HEK293 (cell line): ENCODE measurements around the gene MORF4L1.
"Not testable (repeated sequence)": the region's sequence is repeated elsewhere in the genome, so short reads cannot be mapped to it uniquely, and the experiment has no call there.

Experiments used
- CTCF ChIA-PET: fragments of 350-600 bp; formaldehyde crosslinking; extraction: SDS; loops from one replicate; lab custom pipeline; 2021; ENCODE audit warnings: antibody characterized with exemption; lab: Yijun Ruan, JAX
- POLR2A ChIA-PET: fragments of 300-600 bp; formaldehyde crosslinking; extraction: SDS; loops from one replicate; lab custom pipeline; 2020; ENCODE audit warnings: antibody characterized with exemption, inconsistent platforms; lab: Yijun Ruan, JAX
- H3K27ac ChIP-seq: fragments of 200-500 bp; sonication (Bioruptor generic); 2 replicates; pipeline ENCODE4 v1.5.1; 2014; ENCODE audit warnings: low read depth, low read length, control low read depth, inconsistent platforms; ENCODE audit errors: extremely low read depth
- H3K36me3 ChIP-seq, 2 experiments: fragments of 200-500 bp in 1 of 2; sonication (Bioruptor generic) in 1 of 2; 1 replicate in 1 of 2; 2 replicates in 1 of 2; pipeline ENCODE4 v1.5.1; 2014 to 2017; ENCODE audit warnings: inconsistent platforms in 2 of 2, low read length in 2 of 2; ENCODE audit not compliant: control insufficient read depth in 2 of 2, insufficient read depth in 1 of 2
- H3K4me1 ChIP-seq: fragments of 200-500 bp; sonication (Bioruptor generic); 2 replicates; pipeline ENCODE4 v1.5.1; 2014; ENCODE audit warnings: mild to moderate bottlenecking, low read length, inconsistent platforms; ENCODE audit not compliant: control insufficient read depth, insufficient read depth
- H3K4me3 ChIP-seq: 2 replicates; pipeline ENCODE4 v1.5.1; 2011; ENCODE audit warnings: low read depth, mild to moderate bottlenecking, control low read depth, low read length, moderate library complexity
- H3K9me3 ChIP-seq: fragments of 200-500 bp; sonication (Bioruptor generic); 2 replicates; pipeline ENCODE4 v1.5.1; 2014; ENCODE audit warnings: low read depth, low read length, inconsistent platforms; ENCODE audit not compliant: control insufficient read depth, insufficient read depth
- EGR2 ChIP-seq: fragments of 450-650 bp; formaldehyde crosslinking; IDR thresholded peaks from 2 replicates; pipeline ENCODE4 v1.5.1; 2016; ENCODE audit warnings: low read depth, missing biosample characterization, missing genetic modification characterization
- KLF16 ChIP-seq: fragments of 450-650 bp; formaldehyde crosslinking; IDR thresholded peaks from 2 replicates; pipeline ENCODE4 v1.5.1; 2017; ENCODE audit warnings: missing biosample characterization, missing genetic modification characterization
- ZBTB48 ChIP-seq: fragments of 450-650 bp; formaldehyde crosslinking; IDR thresholded peaks from 2 replicates; pipeline ENCODE4 v1.5.1; 2016; ENCODE audit warnings: missing biosample characterization, missing genetic modification characterization
- ZFHX2 ChIP-seq: fragments of 450-650 bp; formaldehyde crosslinking; conservative IDR thresholded peaks from 2 replicates; pipeline ENCODE4 v1.5.1; 2016; ENCODE audit warnings: missing biosample characterization, missing genetic modification characterization
- ZNF138 ChIP-seq: fragments of 450-650 bp; formaldehyde crosslinking; IDR thresholded peaks from 2 replicates; pipeline ENCODE4 v1.5.1; 2016; ENCODE audit warnings: missing biosample characterization, missing genetic modification characterization, borderline replicate concordance
- ZNF155 ChIP-seq: fragments of 450-650 bp; formaldehyde crosslinking; IDR thresholded peaks from 2 replicates; pipeline ENCODE4 v1.5.1; 2016; ENCODE audit warnings: missing biosample characterization, missing genetic modification characterization
- ZNF24 ChIP-seq: fragments of 450-650 bp; formaldehyde crosslinking; IDR thresholded peaks from 2 replicates; pipeline ENCODE4 v1.5.1; 2016; ENCODE audit warnings: missing biosample characterization, missing genetic modification characterization
- ZNF311 ChIP-seq: fragments of 450-650 bp; formaldehyde crosslinking; IDR thresholded peaks from 2 replicates; pipeline ENCODE4 v1.5.1; 2017; ENCODE audit warnings: missing biosample characterization, missing genetic modification characterization, borderline replicate concordance
- ZNF560 ChIP-seq: fragments of 450-650 bp; formaldehyde crosslinking; IDR thresholded peaks from 2 replicates; pipeline ENCODE4 v1.5.1; 2017; ENCODE audit warnings: missing biosample characterization, missing genetic modification characterization, borderline replicate concordance
- ZNF664 ChIP-seq: fragments of 450-650 bp; formaldehyde crosslinking; IDR thresholded peaks from 2 replicates; pipeline ENCODE4 v1.5.1; 2016; ENCODE audit warnings: missing biosample characterization, missing genetic modification characterization
- ZNF701 ChIP-seq: fragments of 450-650 bp; formaldehyde crosslinking; IDR thresholded peaks from 2 replicates; pipeline ENCODE4 v1.5.1; 2016; ENCODE audit warnings: missing biosample characterization, missing genetic modification characterization
- ZNF707 ChIP-seq: fragments of 450-650 bp; formaldehyde crosslinking; IDR thresholded peaks from 2 replicates; pipeline ENCODE4 v1.5.1; 2016; ENCODE audit warnings: missing biosample characterization, missing genetic modification characterization
- ZNF777 ChIP-seq: fragments of 450-650 bp; formaldehyde crosslinking; IDR thresholded peaks from 2 replicates; pipeline ENCODE4 v1.5.1; 2017; ENCODE audit warnings: missing biosample characterization, missing genetic modification characterization, borderline replicate concordance
- TF ChIP-seq, protein P1 (sequence below): fragments of 450-650 bp; formaldehyde crosslinking; IDR thresholded peaks from 2 replicates; pipeline ENCODE4 v1.5.1; 2016; ENCODE audit warnings: missing biosample characterization, missing genetic modification characterization
- TF ChIP-seq, protein P2 (sequence below): fragments of 450-650 bp; formaldehyde crosslinking; IDR thresholded peaks from 2 replicates; pipeline ENCODE4 v1.5.1; 2016; ENCODE audit warnings: missing biosample characterization, missing genetic modification characterization
- TF ChIP-seq, protein P3 (sequence below): fragments of 450-650 bp; formaldehyde crosslinking; IDR thresholded peaks from 2 replicates; pipeline ENCODE4 v1.5.1; 2016; ENCODE audit warnings: missing biosample characterization, missing genetic modification characterization

MORF4L1 gene

GRCh38 chr15:78841891-78842290 lies 30.8 kb upstream of the MORF4L1 start:
- Histone ChIP-seq H3K9me3 (no peaks in the 10 kb centered on the region), H3K4me1 (no peaks in the 10 kb centered on the region), H3K4me3 (no peak overlapping the region), H3K36me3 (no peaks in the 10 kb centered on the region), H3K27ac (no peak overlapping the region)
- ChIA-PET POLR2A (no interaction called here), CTCF (interaction anchor here (0.7 kb wide), 1 partner anchor 18 kb away, joined by 3 read pairs; no protein-coding TSS in a partner anchor)
- TF ChIP-seq ZFHX2 (tag by site-specific recombination), result peak; percentile 37; the same call in 1 of the 2 replicates
- TF ChIP-seq EGR2, result 0 out of 2 replicates have a peak, but pooled peaks have one; percentile 19
- TF ChIP-seq, protein P1, sequence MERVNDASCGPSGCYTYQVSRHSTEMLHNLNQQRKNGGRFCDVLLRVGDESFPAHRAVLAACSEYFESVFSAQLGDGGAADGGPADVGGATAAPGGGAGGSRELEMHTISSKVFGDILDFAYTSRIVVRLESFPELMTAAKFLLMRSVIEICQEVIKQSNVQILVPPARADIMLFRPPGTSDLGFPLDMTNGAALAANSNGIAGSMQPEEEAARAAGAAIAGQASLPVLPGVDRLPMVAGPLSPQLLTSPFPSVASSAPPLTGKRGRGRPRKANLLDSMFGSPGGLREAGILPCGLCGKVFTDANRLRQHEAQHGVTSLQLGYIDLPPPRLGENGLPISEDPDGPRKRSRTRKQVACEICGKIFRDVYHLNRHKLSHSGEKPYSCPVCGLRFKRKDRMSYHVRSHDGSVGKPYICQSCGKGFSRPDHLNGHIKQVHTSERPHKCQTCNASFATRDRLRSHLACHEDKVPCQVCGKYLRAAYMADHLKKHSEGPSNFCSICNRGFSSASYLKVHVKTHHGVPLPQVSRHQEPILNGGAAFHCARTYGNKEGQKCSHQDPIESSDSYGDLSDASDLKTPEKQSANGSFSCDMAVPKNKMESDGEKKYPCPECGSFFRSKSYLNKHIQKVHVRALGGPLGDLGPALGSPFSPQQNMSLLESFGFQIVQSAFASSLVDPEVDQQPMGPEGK (tag by site-specific recombination), result no peak
- TF ChIP-seq, protein P2, sequence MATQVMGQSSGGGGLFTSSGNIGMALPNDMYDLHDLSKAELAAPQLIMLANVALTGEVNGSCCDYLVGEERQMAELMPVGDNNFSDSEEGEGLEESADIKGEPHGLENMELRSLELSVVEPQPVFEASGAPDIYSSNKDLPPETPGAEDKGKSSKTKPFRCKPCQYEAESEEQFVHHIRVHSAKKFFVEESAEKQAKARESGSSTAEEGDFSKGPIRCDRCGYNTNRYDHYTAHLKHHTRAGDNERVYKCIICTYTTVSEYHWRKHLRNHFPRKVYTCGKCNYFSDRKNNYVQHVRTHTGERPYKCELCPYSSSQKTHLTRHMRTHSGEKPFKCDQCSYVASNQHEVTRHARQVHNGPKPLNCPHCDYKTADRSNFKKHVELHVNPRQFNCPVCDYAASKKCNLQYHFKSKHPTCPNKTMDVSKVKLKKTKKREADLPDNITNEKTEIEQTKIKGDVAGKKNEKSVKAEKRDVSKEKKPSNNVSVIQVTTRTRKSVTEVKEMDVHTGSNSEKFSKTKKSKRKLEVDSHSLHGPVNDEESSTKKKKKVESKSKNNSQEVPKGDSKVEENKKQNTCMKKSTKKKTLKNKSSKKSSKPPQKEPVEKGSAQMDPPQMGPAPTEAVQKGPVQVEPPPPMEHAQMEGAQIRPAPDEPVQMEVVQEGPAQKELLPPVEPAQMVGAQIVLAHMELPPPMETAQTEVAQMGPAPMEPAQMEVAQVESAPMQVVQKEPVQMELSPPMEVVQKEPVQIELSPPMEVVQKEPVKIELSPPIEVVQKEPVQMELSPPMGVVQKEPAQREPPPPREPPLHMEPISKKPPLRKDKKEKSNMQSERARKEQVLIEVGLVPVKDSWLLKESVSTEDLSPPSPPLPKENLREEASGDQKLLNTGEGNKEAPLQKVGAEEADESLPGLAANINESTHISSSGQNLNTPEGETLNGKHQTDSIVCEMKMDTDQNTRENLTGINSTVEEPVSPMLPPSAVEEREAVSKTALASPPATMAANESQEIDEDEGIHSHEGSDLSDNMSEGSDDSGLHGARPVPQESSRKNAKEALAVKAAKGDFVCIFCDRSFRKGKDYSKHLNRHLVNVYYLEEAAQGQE, result no peak

GRCh38 chr15:78842519-78842918 lies 30.2 kb upstream of the MORF4L1 start:
- ChIA-PET CTCF (interaction anchor here (0.7 to 1.0 kb wide), 3 partner anchors 17 to 223 kb away, joined by 3 read pairs; no protein-coding TSS in a partner anchor), POLR2A (no interaction called here)

GRCh38 chr15:78846906-78847305 lies 25.8 kb upstream of the MORF4L1 start:
- H3K27ac ChIP-seq, H3K9me3 ChIP-seq, H3K4me3 ChIP-seq, POLR2A ChIA-PET, H3K36me3 ChIP-seq, H3K4me1 ChIP-seq: not testable (repeated sequence)
- CTCF ChIA-PET, result interaction anchor here (1.2 kb wide), 1 partner anchor 35 kb away, joined by 3 read pairs; no protein-coding TSS in a partner anchor

More at GRCh38 chr15:78842519-78842918, 30.2 kb upstream of the MORF4L1 start:
- no peaks in the 10 kb centered on the region for H3K36me3 ChIP-seq
- TF ChIP-seq KLF16 (tag by site-specific recombination) (no peak), ZNF664 (tag by site-specific recombination) (0 out of 2 replicates have a peak, but pooled peaks have one; percentile 9), ZNF777 (tag by site-specific recombination) (no peak)
- no peaks in the 10 kb centered on the region for H3K4me1 ChIP-seq
- H3K27ac ChIP-seq, result no peak overlapping the region
- no peak overlapping the region for H3K4me3 ChIP-seq
- H3K9me3 ChIP-seq, result no peaks in the 10 kb centered on the region

DNA sequence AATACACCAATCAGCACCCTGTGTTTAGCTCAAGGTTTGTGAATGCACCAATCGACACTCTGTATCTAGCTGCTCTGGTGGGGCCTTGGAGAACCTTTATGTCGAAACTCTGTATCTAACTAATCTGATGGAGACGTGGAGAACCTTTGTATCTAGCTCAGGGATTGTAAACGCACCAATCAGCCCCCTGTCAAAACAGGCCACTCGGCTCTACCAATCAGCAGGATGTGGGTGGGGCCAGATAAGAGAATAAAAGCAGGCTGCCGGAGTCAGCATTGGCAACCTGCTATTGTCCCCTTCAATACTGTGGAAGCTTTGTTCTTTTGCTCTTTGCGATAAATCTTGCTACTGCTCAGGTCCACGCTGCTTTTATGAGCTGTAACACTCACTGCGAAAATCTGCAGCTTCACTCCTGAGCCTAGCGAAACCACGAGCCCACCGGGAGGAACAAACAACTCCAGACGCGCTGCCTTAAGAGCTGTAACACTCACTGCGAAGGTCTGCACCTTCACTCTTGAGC lies 25.2 kb upstream of the MORF4L1 start:
- H3K4me1 ChIP-seq, H3K36me3 ChIP-seq: not testable (repeated sequence)
- CTCF ChIA-PET, result interaction anchor here (1.2 kb wide), 1 partner anchor 35 kb away, joined by 3 read pairs; no protein-coding TSS in a partner anchor

DNA sequence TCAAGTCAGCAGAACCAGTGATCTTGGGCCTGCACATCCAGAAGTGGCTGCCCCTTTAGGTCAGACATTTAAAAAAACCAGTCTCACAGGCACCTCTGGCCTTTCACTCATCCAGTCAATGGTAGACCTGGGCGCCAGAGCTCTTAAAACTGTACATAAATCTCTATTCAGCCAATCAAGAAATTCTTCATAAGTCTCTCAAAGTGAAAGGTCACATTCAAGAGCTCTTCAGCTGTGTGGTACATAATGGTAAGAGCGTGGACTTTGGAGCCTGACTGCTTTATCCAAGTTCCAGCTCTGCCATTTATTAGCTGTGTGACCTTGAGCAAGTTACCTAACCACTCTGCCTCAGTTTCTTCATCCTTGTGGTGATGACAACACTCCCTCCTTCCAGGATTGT lies 22.3 kb upstream of the MORF4L1 start:
- ChIA-PET POLR2A (interaction anchor here (1.2 kb wide), 1 partner anchor 23 kb away, joined by 3 read pairs; the partner anchor contains the start of gene MORF4L1), CTCF (interaction anchor here (0.6 to 0.7 kb wide), 2 partner anchors 40 to 52 kb away, joined by 3 read pairs; no protein-coding TSS in a partner anchor)
- H3K4me3 ChIP-seq, result no peak overlapping the region
- H3K36me3 ChIP-seq, result no peaks in the 10 kb centered on the region
- H3K4me1 ChIP-seq, result no peaks in the 10 kb centered on the region
- H3K27ac ChIP-seq, result no peak overlapping the region
- H3K9me3 ChIP-seq, result no peaks in the 10 kb centered on the region
- TF ChIP-seq ZNF707 (tag by site-specific recombination), result no peak
- TF ChIP-seq ZNF701 (tag by site-specific recombination), result no peak
- TF ChIP-seq, protein P3, sequence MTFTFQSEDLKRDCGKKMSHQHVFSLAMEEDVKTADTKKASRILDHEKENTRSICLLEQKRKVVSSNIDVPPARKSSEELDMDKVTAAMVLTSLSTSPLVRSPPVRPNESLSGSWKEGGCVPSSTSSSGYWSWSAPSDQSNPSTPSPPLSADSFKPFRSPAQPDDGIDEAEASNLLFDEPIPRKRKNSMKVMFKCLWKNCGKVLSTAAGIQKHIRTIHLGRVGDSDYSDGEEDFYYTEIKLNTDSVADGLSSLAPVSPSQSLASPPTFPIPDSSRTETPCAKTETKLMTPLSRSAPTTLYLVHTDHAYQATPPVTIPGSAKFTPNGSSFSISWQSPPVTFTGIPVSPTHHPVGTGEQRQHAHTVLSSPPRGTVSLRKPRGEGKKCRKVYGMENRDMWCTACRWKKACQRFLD (tag by site-specific recombination), result no peak
- no peak for TF ChIP-seq ZNF664 (tag by site-specific recombination)
- TF ChIP-seq ZNF311 (tag by site-specific recombination), result no peak
- no peak for TF ChIP-seq ZNF155 (tag by site-specific recombination)
- no peak for TF ChIP-seq ZNF560 (tag by site-specific recombination)
- no peak for TF ChIP-seq ZBTB48 (tag by site-specific recombination)
- no peak for TF ChIP-seq ZNF24 (tag by site-specific recombination)
- TF ChIP-seq ZNF138 (tag by site-specific recombination), result no peak

More for the DNA sequence above, 25.2 kb upstream of the MORF4L1 start:
- H3K27ac ChIP-seq, POLR2A ChIA-PET, H3K9me3 ChIP-seq, H3K4me3 ChIP-seq: not testable (repeated sequence)
